Ovary (tissue), 9 donors: ENCODE data around the gene CALML5. TPM values are rescaled to one million over a fixed set of nuclear protein-coding genes. Genes with fewer than 3 reads are reported as not detected.

Source experiments
- DNase-seq, 5 donors: peaks; one replicate each; pipeline ENCODE4 v3.0.0-alpha.2; 2019 to 2020
- H3K27ac ChIP-seq, 2 donors: fragments of 200-600 bp; one replicate each; pipeline versions ENCODE4 v1.5.1 to v1.8.0; 2019 to 2022
- H3K27me3 ChIP-seq: fragments of 200-600 bp; one replicate; pipeline ENCODE4 v1.8.0; 2022
- H3K36me3 ChIP-seq: fragments of 200-600 bp; sonication (generic); one replicate; pipeline ENCODE4 v1.5.1; 2019
- H3K4me1 ChIP-seq: one replicate; pipeline ENCODE4 v1.8.1; 2013; ENCODE audit warnings: mild to moderate bottlenecking, moderate library complexity; ENCODE audit not compliant: insufficient read depth
- H3K4me3 ChIP-seq: fragments of 200-600 bp; sonication (generic); one replicate; pipeline ENCODE4 v1.5.1; 2017
- H3K9me3 ChIP-seq, 2 donors: fragments of 200-600 bp in 1 of 2; sonication (generic) in 1 of 2; one replicate each; pipeline versions ENCODE4 v1.5.1 to v1.8.1; 2013 to 2019; ENCODE audit warnings: mild to moderate bottlenecking in 1 of 2, moderate library complexity in 1 of 2
- EP300 ChIP-seq: sonication (generic); formaldehyde crosslinking; IDR thresholded peaks from one replicate; pipeline ENCODE4 v1.6.1; 2017; ENCODE audit warnings: antibody characterized with exemption
- POLR2A ChIP-seq: fragments of 450-650 bp; IDR thresholded peaks from one replicate; pipeline ENCODE4 v1.6.1; 2017; ENCODE audit warnings: antibody characterized with exemption, mild to moderate bottlenecking, moderate library complexity
- WGBS, 3 donors: extraction: QIAGEN DNeasy Blood & Tissue Kit in 1 of 3; methylation state at CpG; one replicate each; pipeline versions ENCODE4 v1.1.5 to v1.1.7; 2013 to 2017; 5-methylcytosine and 5-hydroxymethylcytosine counted together
- intact Hi-C, 4 donors: fragments of 100-400 bp; cut with DNase I; formaldehyde crosslinking; loops; one replicate each; pipeline versions ENCODE4 v1.11.0 to v1.15.1; 2022 to 2023
- polyA plus RNA-seq, 2 donors: library from polyadenylated mRNA; stranded (reverse); fragments of 200-250 nt in 1 of 2; fragments of 350-450 nt in 1 of 2; fragmentation: Illumina TruSeq in 1 of 2; extraction: RNeasy Lipid Tissue Mini Kit (QIAGEN cat#74804) in 1 of 2; gene quantifications; one replicate each; pipeline ENCODE4 v1.2.3, GENCODE V29; 2013 to 2014
- total RNA-seq, 7 donors: library from RNA; depleted of rRNA in 2 of 7; stranded (reverse); fragments of >200 nt in 2 of 7; fragmentation: NEBNext Ultra II Directional in 3 of 7; extraction: Animal tissue kit (Norgen Biotek cat#: 25700) in 3 of 7; gene quantifications; one replicate each; pipeline versions ENCODE4 v1.1.0 to v1.2.4, GENCODE V29; 2016 to 2023
- TF ChIP-seq, protein P1 (sequence below), 3 donors: fragments of 450-650 bp in 2 of 3; fragments of 200-600 bp in 1 of 3; IDR thresholded peaks; one replicate each; pipeline versions ENCODE4 v1.5.1 to v1.8.0; 2016 to 2022; ENCODE audit warnings: antibody characterized with exemption in 3 of 3, mild to moderate bottlenecking in 1 of 3
- donor health status: DM: no; HTN: no; CAD: no; lungs with moderate emphysema.
- donor health status: DM: no; HTN: no; CAD: no.
- donor health status: Bipolar disorder and iron deficiency.
- donor health status: DM: yes; HTN: yes; CAD: no.
- donor health status: DM: no; HTN: no; CAD: no.
- donor health status: DM: yes; HTN: yes; CAD: no.

CALML5 gene
- total and polyA plus RNA-seq, 9 donors = 1.7 TPM; not detected in 8

DNA sequence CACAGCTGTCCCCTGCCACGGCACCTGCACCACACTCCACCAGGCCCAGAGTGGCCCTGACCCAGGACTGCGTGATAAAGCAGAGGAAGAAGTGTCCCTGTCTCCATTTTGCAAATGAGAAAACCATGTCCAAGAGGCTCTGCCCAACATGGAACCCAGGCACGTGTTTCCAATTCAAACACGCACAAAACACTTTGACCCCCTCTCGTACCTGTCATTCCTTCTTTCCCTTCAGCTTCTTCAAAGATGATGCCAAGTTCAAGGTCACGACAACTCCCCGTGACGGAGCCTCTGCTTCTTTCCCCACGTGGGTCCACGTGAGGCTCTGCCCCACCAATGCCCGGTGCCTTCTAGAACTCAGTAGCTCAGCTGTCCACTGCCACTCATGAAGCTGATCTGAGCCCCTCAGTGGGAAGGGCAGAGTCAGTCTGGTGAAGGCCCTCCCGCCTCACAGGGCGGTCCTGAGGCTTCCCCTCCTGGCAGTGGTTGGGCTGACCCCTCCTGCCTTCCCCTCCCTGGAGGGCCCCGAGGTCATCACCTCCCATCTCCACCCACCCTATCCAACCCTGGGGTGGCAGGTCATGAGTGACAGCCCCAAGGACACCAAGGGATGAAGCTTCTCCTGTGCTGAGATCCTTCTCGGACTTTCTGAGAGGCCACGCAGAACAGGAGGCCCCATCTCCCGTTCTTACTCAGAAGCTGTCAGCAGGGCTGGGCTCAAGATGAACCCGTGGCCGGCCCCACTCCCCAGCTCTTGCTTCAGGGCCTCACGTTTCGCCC lies 19.0 kb downstream of the CALML5 start:
- WGBS, 3 donors = 88 to 92% (median 90%) methylated on average over 21 of the region's 21 CpGs

DNA sequence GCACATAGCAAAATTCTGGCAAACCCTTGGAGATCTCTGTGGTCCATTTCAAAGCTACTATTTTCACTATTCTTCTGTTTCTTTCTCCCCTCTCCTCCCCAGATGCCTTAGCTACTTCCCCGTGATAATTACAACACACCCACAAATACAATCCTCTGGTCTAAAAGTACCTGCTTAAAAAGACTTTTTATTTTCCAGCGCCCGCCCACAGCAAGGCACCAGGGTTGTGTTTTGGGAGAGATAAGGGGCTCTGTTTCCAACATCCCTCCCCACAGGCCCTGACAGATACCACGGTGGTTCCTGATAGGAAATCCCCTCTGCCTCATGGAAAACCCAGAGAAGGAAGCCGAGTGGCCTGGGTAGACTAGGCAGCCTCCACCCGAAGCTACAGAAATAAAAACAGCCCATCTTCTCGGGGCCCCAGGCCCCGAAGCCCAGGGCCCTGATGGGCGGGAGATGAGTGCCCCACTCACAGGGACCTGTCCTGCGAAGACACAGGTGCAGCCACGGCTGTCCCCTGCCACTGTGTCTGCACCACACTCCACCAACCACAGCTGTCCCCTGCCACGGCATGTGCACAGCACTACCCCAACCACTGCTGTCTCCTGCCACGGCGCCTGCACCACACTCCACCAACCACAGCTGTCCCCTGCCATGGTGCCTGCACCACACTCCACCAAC lies 19.7 kb downstream of the CALML5 start:
- intact Hi-C loops = no loop called here
- no peak for DNase-seq
- WGBS, 3 donors = 76 to 84% (median 84%) methylated on average over 14 of the region's 14 CpGs
- Histone ChIP-seq H3K9me3 (no peaks in the 10 kb centered on the region), H3K4me3 (no peak overlapping the region), H3K27ac (no peak overlapping the region), H3K36me3 (no peaks in the 10 kb centered on the region), H3K4me1 (no peaks in the 10 kb centered on the region), H3K27me3 (no peaks in the 10 kb centered on the region)
- TF ChIP-seq EP300 = no peak
- TF ChIP-seq, protein P1, sequence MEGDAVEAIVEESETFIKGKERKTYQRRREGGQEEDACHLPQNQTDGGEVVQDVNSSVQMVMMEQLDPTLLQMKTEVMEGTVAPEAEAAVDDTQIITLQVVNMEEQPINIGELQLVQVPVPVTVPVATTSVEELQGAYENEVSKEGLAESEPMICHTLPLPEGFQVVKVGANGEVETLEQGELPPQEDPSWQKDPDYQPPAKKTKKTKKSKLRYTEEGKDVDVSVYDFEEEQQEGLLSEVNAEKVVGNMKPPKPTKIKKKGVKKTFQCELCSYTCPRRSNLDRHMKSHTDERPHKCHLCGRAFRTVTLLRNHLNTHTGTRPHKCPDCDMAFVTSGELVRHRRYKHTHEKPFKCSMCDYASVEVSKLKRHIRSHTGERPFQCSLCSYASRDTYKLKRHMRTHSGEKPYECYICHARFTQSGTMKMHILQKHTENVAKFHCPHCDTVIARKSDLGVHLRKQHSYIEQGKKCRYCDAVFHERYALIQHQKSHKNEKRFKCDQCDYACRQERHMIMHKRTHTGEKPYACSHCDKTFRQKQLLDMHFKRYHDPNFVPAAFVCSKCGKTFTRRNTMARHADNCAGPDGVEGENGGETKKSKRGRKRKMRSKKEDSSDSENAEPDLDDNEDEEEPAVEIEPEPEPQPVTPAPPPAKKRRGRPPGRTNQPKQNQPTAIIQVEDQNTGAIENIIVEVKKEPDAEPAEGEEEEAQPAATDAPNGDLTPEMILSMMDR (IDR thresholded peaks at IDR 0.05) = no peak
- no peak for TF ChIP-seq POLR2A

More for the DNA sequence above, 19.0 kb downstream of the CALML5 start:
- Histone ChIP-seq H3K27me3 (no peaks in the 10 kb centered on the region), H3K27ac (no peak overlapping the region), H3K36me3 (no peaks in the 10 kb centered on the region), H3K4me1 (no peaks in the 10 kb centered on the region), H3K9me3 (no peaks in the 10 kb centered on the region), H3K4me3 (no peak overlapping the region)
- TF ChIP-seq, protein P1 (IDR thresholded peaks at IDR 0.05) = no peak
- TF ChIP-seq POLR2A = no peak
- no peak for TF ChIP-seq EP300
- DNase-seq = no peak
- intact Hi-C loops = no loop called here

DNA sequence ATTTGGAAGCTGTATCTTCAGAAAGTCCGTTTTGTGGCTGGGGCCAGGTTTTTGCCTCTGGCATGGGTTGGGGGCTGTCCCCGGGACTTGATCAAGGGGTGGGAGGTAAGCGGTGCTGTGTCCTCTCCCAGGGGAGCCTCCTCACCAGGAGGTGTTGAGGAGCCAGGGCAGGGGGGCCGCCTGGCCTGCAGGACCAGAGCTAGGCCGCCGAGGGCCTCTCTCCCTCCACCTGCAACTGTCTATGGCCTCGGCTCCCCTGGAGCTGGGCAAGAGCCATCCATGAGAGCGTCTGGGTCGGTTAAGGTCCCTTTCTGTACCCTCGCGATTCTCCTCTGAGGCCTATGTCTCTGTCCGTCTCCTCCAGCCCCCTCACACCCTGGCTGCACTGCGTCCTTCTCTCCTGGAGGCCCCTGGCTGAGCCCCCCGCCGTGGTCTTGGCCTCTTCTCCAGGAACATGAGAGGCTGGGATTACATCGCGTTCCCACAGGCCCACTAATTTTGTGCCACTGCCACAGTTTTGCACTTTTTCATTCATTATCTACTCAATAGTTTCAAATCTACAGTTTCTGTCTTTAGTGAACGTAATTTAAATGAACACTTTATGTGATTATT lies 20.6 kb downstream of the CALML5 start:
- Histone ChIP-seq H3K4me1 (no peaks in the 10 kb centered on the region), H3K4me3 (no peak overlapping the region), H3K36me3 (no peaks in the 10 kb centered on the region), H3K27me3 (no peaks in the 10 kb centered on the region), H3K9me3 (no peaks in the 10 kb centered on the region), H3K27ac (no peak overlapping the region)
- 78 to 83% (median 81%) methylated on average over 18 of the region's 18 CpGs for WGBS, 3 donors
- TF ChIP-seq, protein P1 (IDR thresholded peaks at IDR 0.05) = no peak
- TF ChIP-seq POLR2A (no peak), EP300 (no peak)
- intact Hi-C loops = no loop called here
- no peak for DNase-seq

DNA sequence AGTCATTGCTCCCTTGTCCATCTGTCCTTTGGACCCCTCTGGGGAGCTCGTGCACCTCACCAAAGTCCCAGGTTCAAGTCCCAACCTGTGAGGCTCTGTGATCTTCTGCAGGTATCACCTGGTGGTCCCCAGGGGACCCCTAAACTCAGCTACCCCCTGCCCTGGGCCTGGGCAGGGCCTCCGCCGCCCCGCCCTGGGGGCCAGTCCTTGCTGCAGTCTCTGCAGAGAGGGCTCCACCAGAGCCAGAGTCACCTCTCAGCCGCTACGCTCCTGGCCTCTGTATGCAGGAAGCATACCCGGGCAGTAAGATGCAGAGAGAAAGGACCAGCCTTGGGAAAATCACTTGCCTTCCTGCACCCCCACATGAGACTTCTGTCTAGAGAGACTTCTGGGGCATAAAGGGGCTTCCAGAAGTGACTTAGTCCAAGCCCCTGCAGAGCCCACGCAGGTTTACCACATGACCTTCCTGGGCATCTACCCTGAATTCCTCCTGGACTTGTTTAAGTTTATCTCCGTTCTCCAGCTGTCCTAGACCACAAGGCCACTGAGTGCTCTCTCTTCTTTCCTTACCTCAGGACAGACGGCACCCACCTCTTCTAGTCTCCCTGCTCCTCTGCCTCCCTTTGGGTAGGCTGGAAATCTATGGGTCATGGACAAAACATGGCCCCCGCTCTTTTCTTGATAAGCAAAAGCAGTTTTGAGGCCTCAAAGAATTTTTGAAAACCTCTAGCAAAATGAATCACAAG lies 21.2 kb downstream of the CALML5 start:
- Histone ChIP-seq H3K27me3 (no peaks in the 10 kb centered on the region), H3K36me3 (no peaks in the 10 kb centered on the region), H3K9me3 (no peaks in the 10 kb centered on the region), H3K4me1 (no peaks in the 10 kb centered on the region), H3K4me3 (no peak overlapping the region), H3K27ac (no peak overlapping the region)
- no peak for DNase-seq
- 64 to 75% (median 71%) methylated on average over 11 of the region's 11 CpGs for WGBS, 3 donors
- TF ChIP-seq, protein P1 (IDR thresholded peaks at IDR 0.05) = no peak
- no peak for TF ChIP-seq EP300
- TF ChIP-seq POLR2A = no peak
- intact Hi-C loops = no loop called here
